Measurements from ENCODE around the gene NAALADL2.

DNA sequence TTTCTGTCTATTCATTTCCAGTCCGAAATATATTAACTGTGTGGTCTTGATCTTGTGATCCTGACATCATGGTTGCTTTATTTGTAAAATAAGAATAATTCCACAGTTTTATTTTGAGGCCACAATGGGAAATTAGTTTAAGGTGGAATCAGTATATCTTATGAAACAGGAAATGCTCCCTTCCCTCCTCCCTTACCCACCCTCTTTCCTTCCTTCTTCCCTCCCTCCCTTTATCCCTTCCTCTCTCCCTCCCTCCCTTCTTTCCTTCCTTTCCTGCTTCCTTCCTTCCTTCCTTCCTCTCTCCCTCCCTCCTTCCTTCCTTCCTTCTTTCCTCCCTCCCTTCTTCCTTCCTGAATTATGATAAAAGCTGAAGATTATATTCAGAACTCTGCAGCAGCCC lies 452.3 kb downstream of the NAALADL2 start:
- TF ChIP-seq KDM4B (CRISPR knock-in tag; IDR thresholded peaks at IDR 0.05) (no peak), ZNF747 (CRISPR knock-in tag; IDR thresholded peaks at IDR 0.05; ENCODE audit: borderline replicate concordance) (no peak), ZNF292 (CRISPR knock-in tag; IDR thresholded peaks at IDR 0.05; ENCODE audit: borderline replicate concordance, low read depth) (no peak), POLR2AphosphoS2 (IDR thresholded peaks at IDR 0.05; ENCODE audit: low read depth, low read length) (no peak), ZNF501 (CRISPR knock-in tag; IDR thresholded peaks at IDR 0.05) (no peak), MXD4 (CRISPR knock-in tag; IDR thresholded peaks at IDR 0.05) (no peak), SIX1 (CRISPR knock-in tag; IDR thresholded peaks at IDR 0.05; ENCODE audit: borderline replicate concordance) (no peak)
- TF ChIP-seq, protein P1, sequence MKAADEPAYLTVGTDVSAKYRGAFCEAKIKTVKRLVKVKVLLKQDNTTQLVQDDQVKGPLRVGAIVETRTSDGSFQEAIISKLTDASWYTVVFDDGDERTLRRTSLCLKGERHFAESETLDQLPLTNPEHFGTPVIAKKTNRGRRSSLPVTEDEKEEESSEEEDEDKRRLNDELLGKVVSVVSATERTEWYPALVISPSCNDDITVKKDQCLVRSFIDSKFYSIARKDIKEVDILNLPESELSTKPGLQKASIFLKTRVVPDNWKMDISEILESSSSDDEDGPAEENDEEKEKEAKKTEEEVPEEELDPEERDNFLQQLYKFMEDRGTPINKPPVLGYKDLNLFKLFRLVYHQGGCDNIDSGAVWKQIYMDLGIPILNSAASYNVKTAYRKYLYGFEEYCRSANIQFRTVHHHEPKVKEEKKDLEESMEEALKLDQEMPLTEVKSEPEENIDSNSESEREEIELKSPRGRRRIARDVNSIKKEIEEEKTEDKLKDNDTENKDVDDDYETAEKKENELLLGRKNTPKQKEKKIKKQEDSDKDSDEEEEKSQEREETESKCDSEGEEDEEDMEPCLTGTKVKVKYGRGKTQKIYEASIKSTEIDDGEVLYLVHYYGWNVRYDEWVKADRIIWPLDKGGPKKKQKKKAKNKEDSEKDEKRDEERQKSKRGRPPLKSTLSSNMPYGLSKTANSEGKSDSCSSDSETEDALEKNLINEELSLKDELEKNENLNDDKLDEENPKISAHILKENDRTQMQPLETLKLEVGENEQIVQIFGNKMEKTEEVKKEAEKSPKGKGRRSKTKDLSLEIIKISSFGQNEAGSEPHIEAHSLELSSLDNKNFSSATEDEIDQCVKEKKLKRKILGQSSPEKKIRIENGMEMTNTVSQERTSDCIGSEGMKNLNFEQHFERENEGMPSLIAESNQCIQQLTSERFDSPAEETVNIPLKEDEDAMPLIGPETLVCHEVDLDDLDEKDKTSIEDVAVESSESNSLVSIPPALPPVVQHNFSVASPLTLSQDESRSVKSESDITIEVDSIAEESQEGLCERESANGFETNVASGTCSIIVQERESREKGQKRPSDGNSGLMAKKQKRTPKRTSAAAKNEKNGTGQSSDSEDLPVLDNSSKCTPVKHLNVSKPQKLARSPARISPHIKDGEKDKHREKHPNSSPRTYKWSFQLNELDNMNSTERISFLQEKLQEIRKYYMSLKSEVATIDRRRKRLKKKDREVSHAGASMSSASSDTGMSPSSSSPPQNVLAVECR (CRISPR knock-in tag; IDR thresholded peaks at IDR 0.05; ENCODE audit: borderline replicate concordance) = no peak
- TF ChIP-seq, protein P2, sequence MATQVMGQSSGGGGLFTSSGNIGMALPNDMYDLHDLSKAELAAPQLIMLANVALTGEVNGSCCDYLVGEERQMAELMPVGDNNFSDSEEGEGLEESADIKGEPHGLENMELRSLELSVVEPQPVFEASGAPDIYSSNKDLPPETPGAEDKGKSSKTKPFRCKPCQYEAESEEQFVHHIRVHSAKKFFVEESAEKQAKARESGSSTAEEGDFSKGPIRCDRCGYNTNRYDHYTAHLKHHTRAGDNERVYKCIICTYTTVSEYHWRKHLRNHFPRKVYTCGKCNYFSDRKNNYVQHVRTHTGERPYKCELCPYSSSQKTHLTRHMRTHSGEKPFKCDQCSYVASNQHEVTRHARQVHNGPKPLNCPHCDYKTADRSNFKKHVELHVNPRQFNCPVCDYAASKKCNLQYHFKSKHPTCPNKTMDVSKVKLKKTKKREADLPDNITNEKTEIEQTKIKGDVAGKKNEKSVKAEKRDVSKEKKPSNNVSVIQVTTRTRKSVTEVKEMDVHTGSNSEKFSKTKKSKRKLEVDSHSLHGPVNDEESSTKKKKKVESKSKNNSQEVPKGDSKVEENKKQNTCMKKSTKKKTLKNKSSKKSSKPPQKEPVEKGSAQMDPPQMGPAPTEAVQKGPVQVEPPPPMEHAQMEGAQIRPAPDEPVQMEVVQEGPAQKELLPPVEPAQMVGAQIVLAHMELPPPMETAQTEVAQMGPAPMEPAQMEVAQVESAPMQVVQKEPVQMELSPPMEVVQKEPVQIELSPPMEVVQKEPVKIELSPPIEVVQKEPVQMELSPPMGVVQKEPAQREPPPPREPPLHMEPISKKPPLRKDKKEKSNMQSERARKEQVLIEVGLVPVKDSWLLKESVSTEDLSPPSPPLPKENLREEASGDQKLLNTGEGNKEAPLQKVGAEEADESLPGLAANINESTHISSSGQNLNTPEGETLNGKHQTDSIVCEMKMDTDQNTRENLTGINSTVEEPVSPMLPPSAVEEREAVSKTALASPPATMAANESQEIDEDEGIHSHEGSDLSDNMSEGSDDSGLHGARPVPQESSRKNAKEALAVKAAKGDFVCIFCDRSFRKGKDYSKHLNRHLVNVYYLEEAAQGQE (IDR thresholded peaks at IDR 0.05; ENCODE audit: borderline replicate concordance in 1 of 2, low read depth in 1 of 2, low read length in 2 of 2) = no peak
- TF ChIP-seq, protein P3, sequence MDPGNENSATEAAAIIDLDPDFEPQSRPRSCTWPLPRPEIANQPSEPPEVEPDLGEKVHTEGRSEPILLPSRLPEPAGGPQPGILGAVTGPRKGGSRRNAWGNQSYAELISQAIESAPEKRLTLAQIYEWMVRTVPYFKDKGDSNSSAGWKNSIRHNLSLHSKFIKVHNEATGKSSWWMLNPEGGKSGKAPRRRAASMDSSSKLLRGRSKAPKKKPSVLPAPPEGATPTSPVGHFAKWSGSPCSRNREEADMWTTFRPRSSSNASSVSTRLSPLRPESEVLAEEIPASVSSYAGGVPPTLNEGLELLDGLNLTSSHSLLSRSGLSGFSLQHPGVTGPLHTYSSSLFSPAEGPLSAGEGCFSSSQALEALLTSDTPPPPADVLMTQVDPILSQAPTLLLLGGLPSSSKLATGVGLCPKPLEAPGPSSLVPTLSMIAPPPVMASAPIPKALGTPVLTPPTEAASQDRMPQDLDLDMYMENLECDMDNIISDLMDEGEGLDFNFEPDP (CRISPR knock-in tag; conservative IDR thresholded peaks at IDR 0.05) = no peak
- TF ChIP-seq, protein P4, sequence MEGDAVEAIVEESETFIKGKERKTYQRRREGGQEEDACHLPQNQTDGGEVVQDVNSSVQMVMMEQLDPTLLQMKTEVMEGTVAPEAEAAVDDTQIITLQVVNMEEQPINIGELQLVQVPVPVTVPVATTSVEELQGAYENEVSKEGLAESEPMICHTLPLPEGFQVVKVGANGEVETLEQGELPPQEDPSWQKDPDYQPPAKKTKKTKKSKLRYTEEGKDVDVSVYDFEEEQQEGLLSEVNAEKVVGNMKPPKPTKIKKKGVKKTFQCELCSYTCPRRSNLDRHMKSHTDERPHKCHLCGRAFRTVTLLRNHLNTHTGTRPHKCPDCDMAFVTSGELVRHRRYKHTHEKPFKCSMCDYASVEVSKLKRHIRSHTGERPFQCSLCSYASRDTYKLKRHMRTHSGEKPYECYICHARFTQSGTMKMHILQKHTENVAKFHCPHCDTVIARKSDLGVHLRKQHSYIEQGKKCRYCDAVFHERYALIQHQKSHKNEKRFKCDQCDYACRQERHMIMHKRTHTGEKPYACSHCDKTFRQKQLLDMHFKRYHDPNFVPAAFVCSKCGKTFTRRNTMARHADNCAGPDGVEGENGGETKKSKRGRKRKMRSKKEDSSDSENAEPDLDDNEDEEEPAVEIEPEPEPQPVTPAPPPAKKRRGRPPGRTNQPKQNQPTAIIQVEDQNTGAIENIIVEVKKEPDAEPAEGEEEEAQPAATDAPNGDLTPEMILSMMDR (CRISPR knock-in tag; IDR thresholded peaks at IDR 0.05) = no peak
- TF ChIP-seq, protein P5, sequence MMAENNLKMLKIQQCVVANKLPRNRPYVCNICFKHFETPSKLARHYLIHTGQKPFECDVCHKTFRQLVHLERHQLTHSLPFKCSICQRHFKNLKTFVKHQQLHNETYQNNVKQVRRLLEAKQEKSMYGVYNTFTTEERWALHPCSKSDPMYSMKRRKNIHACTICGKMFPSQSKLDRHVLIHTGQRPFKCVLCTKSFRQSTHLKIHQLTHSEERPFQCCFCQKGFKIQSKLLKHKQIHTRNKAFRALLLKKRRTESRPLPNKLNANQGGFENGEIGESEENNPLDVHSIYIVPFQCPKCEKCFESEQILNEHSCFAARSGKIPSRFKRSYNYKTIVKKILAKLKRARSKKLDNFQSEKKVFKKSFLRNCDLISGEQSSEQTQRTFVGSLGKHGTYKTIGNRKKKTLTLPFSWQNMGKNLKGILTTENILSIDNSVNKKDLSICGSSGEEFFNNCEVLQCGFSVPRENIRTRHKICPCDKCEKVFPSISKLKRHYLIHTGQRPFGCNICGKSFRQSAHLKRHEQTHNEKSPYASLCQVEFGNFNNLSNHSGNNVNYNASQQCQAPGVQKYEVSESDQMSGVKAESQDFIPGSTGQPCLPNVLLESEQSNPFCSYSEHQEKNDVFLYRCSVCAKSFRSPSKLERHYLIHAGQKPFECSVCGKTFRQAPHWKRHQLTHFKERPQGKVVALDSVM (CRISPR knock-in tag; IDR thresholded peaks at IDR 0.05) = no peak
- TF ChIP-seq, protein P6, sequence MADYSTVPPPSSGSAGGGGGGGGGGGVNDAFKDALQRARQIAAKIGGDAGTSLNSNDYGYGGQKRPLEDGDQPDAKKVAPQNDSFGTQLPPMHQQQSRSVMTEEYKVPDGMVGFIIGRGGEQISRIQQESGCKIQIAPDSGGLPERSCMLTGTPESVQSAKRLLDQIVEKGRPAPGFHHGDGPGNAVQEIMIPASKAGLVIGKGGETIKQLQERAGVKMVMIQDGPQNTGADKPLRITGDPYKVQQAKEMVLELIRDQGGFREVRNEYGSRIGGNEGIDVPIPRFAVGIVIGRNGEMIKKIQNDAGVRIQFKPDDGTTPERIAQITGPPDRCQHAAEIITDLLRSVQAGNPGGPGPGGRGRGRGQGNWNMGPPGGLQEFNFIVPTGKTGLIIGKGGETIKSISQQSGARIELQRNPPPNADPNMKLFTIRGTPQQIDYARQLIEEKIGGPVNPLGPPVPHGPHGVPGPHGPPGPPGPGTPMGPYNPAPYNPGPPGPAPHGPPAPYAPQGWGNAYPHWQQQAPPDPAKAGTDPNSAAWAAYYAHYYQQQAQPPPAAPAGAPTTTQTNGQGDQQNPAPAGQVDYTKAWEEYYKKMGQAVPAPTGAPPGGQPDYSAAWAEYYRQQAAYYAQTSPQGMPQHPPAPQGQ (CRISPR knock-in tag; IDR thresholded peaks at IDR 0.05; ENCODE audit: borderline replicate concordance) = no peak
